Endothelial cell of umbilical vein (primary cell): ENCODE data around the gene TSPAN18. TPM values are rescaled to one million over a fixed set of nuclear protein-coding genes. Genes with fewer than 3 reads are reported as not detected.

Source experiments
- BruUV-seq: library from RNA; stranded (reverse); fragments of 400-500 nt; replicated peaks from 2 replicates; lab custom pipeline; 2021; lab: Mats Ljungman, UMichigan
- CTCF ChIA-PET: fragments of 300-600, 350-600 bp; sonication (Branson Sonifier 250); formaldehyde crosslinking; loops from one replicate; lab custom pipeline; 2021; ENCODE audit warnings: antibody characterized with exemption, inconsistent platforms; lab: Charles Lee
- POLR2A ChIA-PET: fragments of 300-600, 350-600 bp; sonication (Branson Sonifier 250); formaldehyde crosslinking; loops from one replicate; lab custom pipeline; 2021; ENCODE audit warnings: antibody characterized with exemption, inconsistent platforms; lab: Charles Lee
- DNase-seq: peaks from one replicate; pipeline ENCODE4 v3.0.0-alpha.2; 2011; ENCODE audit warnings: low read depth, low spot score
- FAIRE-seq: peaks from 2 replicates; lab custom pipeline; 2011; peaks lifted over from hg19 to GRCh38; lab: Jason Lieb, UNC
- H2AFZ ChIP-seq: 2 replicates; pipeline ENCODE4 v1.6.0; 2012; ENCODE audit warnings: low read depth, low read length, control low read depth, inconsistent platforms
- H3K27ac ChIP-seq: 2 replicates; pipeline ENCODE4 v1.5.1; 2011; ENCODE audit warnings: low read depth, mild to moderate bottlenecking, control low read depth, low read length, moderate library complexity; ENCODE audit not compliant: insufficient read depth
- H3K27me3 ChIP-seq, 2 experiments: 2 replicates each; pipeline versions ENCODE4 v1.6.0 to v1.6.1; 2011; ENCODE audit warnings: low read length in 2 of 2, mixed read lengths in 1 of 2; ENCODE audit not compliant: control insufficient read depth in 2 of 2, insufficient read depth in 2 of 2
- H3K36me3 ChIP-seq, 2 experiments: 2 replicates in 1 of 2; 3 replicates in 1 of 2; pipeline ENCODE4 v1.5.1; 2011; ENCODE audit warnings: low read length in 2 of 2, mild to moderate bottlenecking in 1 of 2, moderate library complexity in 1 of 2; ENCODE audit not compliant: control insufficient read depth in 2 of 2, insufficient read depth in 2 of 2; ENCODE audit errors: extremely low read depth in 1 of 2
- H3K4me1 ChIP-seq: 3 replicates; pipeline ENCODE4 v1.5.1; 2011; ENCODE audit warnings: mild to moderate bottlenecking, low read length; ENCODE audit not compliant: control insufficient read depth, insufficient read depth; ENCODE audit errors: extremely low read depth
- H3K4me2 ChIP-seq: 2 replicates; pipeline ENCODE4 v1.6.1; 2011; ENCODE audit warnings: low read length, control low read depth, mixed read lengths; ENCODE audit not compliant: insufficient read depth
- H3K4me3 ChIP-seq, 3 experiments: fragments of 200-600 bp in 1 of 3; sonication (generic), shearing (Covaris generic) in 1 of 3; replicated peaks in 1 of 3; 2 replicates each; pipeline ENCODE4 v1.5.1; 2011 to 2016; ENCODE audit warnings: control low read depth in 3 of 3, low read length in 3 of 3, mild to moderate bottlenecking in 2 of 3, inconsistent platforms in 1 of 3, low read depth in 1 of 3, moderate library complexity in 1 of 3; ENCODE audit not compliant: insufficient read depth in 1 of 3
- H3K79me2 ChIP-seq: 2 replicates; pipeline ENCODE4 v1.6.0; 2012; ENCODE audit warnings: low read length, inconsistent platforms; ENCODE audit not compliant: control insufficient read depth, insufficient read depth
- H3K9ac ChIP-seq: replicated peaks from 2 replicates; pipeline ENCODE3; 2011; ENCODE audit warnings: low read length, control low read depth; ENCODE audit not compliant: insufficient read depth; ENCODE audit errors: extremely low read depth
- H3K9me1 ChIP-seq: replicated peaks from 3 replicates; pipeline ENCODE4 v1.6.0; 2011; ENCODE audit warnings: mild to moderate bottlenecking, low read length; ENCODE audit not compliant: control insufficient read depth, insufficient read depth; ENCODE audit errors: extremely low read depth
- H3K9me3 ChIP-seq: replicated peaks from 2 replicates; pipeline ENCODE4 v1.5.1; 2012; ENCODE audit warnings: low read length, inconsistent platforms; ENCODE audit not compliant: control insufficient read depth, insufficient read depth
- H4K20me1 ChIP-seq: replicated peaks from 2 replicates; pipeline ENCODE3; 2011; ENCODE audit warnings: mild to moderate bottlenecking, low read length; ENCODE audit not compliant: control insufficient read depth, insufficient read depth; ENCODE audit errors: extremely low read depth
- CTCF ChIP-seq, 2 donors: IDR thresholded peaks; 1 replicate in 1 of 2; 2 replicates in 1 of 2; pipeline ENCODE4 v1.5.1; 2011; ENCODE audit warnings: low read length in 2 of 2, mild to moderate bottlenecking in 2 of 2, moderate library complexity in 2 of 2, control low read depth in 1 of 2, inconsistent platforms in 1 of 2, low read depth in 1 of 2; ENCODE audit not compliant: insufficient read depth in 1 of 2; ENCODE audit errors: extremely low read depth in 1 of 2
- EZH2 ChIP-seq: IDR thresholded peaks from 2 replicates; pipeline ENCODE4 v1.6.1; 2012; ENCODE audit warnings: borderline replicate concordance, low read depth, mild to moderate bottlenecking, moderate library complexity, low read length, inconsistent platforms; ENCODE audit not compliant: severe bottlenecking
- FOS ChIP-seq: IDR thresholded peaks from 2 replicates; pipeline ENCODE4 v1.6.1; 2011; ENCODE audit warnings: mild to moderate bottlenecking, low read length, moderate library complexity, borderline replicate concordance; ENCODE audit not compliant: insufficient read depth
- GATA2 ChIP-seq: IDR thresholded peaks from 2 replicates; pipeline ENCODE4 v1.7.0; 2011; ENCODE audit warnings: low read depth, mild to moderate bottlenecking, moderate library complexity, mixed read lengths, low read length; ENCODE audit not compliant: insufficient read length, insufficient read depth
- JUN ChIP-seq: IDR thresholded peaks from 2 replicates; pipeline ENCODE4 v1.6.1; 2011; ENCODE audit warnings: borderline replicate concordance, low read depth; ENCODE audit not compliant: insufficient read length, insufficient read depth
- MAX ChIP-seq: IDR thresholded peaks from 2 replicates; pipeline ENCODE4 v1.6.1; 2011; ENCODE audit not compliant: insufficient read depth, insufficient read length
- MYC ChIP-seq: IDR thresholded peaks from one replicate; pipeline ENCODE4 v1.6.1; 2011; ENCODE audit warnings: mild to moderate bottlenecking, low read depth, low read length
- POLR2A ChIP-seq: IDR thresholded peaks from 2 replicates; pipeline ENCODE4 v1.6.1; 2012; ENCODE audit warnings: low read depth, mild to moderate bottlenecking, control low read depth, low read length
- POLR2AphosphoS5 ChIP-seq: IDR thresholded peaks from 2 replicates; pipeline ENCODE4 v1.6.1; 2012; ENCODE audit warnings: low read depth, mild to moderate bottlenecking, control low read depth, low read length, moderate library complexity; ENCODE audit not compliant: insufficient read depth
- dilution Hi-C: fragments of 300-500 bp; cut with MboI; formaldehyde crosslinking; loops from one replicate; pipeline ENCODE4 v1.15.0; 2019; ENCODE audit warnings: low sequenced_read_pairs; ENCODE audit not compliant: extremely low pct_ligation_motif_present
- intact Hi-C: fragments of 100-400 bp; cut with micrococcal nuclease; formaldehyde crosslinking; loops from one replicate; pipeline ENCODE4 v1.10.0; 2022
- polyA plus RNA-seq, 4 experiments: library from polyadenylated mRNA; depleted of rRNA in 3 of 4; stranded (reverse) in 3 of 4; unstranded in 1 of 4; fragments of >200 nt; gene quantifications; 2 replicates each; pipeline versions ENCODE4 v1.2.1 to v1.2.3, GENCODE V29; 2011 to 2012; ENCODE audit warnings: missing spikeins in 1 of 4
- total RNA-seq: library from RNA; stranded (reverse); gene quantifications from 2 replicates; pipeline ENCODE4 v1.2.3, GENCODE V29; 2021

TSPAN18 gene
- total and polyA plus RNA-seq, 2 donors (not counting 3 experiments of a cell fraction or from before 2014, with no cell fraction given) = 32.2 to 118 TPM

- dilution Hi-C loops = no loop called here
- POLR2A ChIA-PET = no interaction called here
- FAIRE-seq = no peak
Observed at GRCh38 chr11:44707094-44707493, 19.7 kb upstream of the TSPAN18 start.

GRCh38 chr11:44708009-44708408, 18.8 kb upstream of the TSPAN18 start:
- POLR2A ChIA-PET = no interaction called here
- no peaks in the 10 kb centered on the region for H4K20me1 ChIP-seq
- H2AFZ ChIP-seq = no peak overlapping the region
- DNase-seq (no peak), FAIRE-seq (no peak)
- TF ChIP-seq POLR2A (no peak), EZH2 (no peak), CTCF (IDR thresholded peaks at IDR 0.05; ENCODE audit: extremely low read depth in 1 of 2, insufficient read depth in 1 of 2, low read depth in 1 of 2, low read length in 2 of 2) (no peak), MYC (no peak), FOS (no peak), POLR2AphosphoS5 (no peak), MAX (no peak), GATA2 (no peak)
- H3K27me3 ChIP-seq = no peaks in the 10 kb centered on the region
- no TSS peak for BruUV-seq
- H3K9me1 ChIP-seq = no peaks in the 10 kb centered on the region
- peaks cover 25% of the 10 kb centered on the region for H3K4me1 ChIP-seq
- intact Hi-C loops = no loop called here
- no peaks in the 10 kb centered on the region for H3K36me3 ChIP-seq
- dilution Hi-C loops = no loop called here
- no peak overlapping the region for H3K4me2 ChIP-seq
- no peak overlapping the region for H3K27ac ChIP-seq
- H3K79me2 ChIP-seq = no peaks in the 10 kb centered on the region
- H3K9ac ChIP-seq = no peak overlapping the region
- CTCF ChIA-PET = interaction anchor here (1.4 kb wide), 1 partner anchor 69 kb away, joined by 4 read pairs; no protein-coding TSS in a partner anchor
- no peak overlapping the region for H3K4me3 ChIP-seq
- H3K9me3 ChIP-seq = no peaks in the 10 kb centered on the region

More at GRCh38 chr11:44707094-44707493, 19.7 kb upstream of the TSPAN18 start:
- intact Hi-C loops = no loop called here
- H3K27ac ChIP-seq = no peak overlapping the region
- no peaks in the 10 kb centered on the region for H4K20me1 ChIP-seq
- H3K79me2 ChIP-seq = no peaks in the 10 kb centered on the region
- H3K9ac ChIP-seq = no peak overlapping the region
- H3K4me2 ChIP-seq = no peak overlapping the region
- no peak overlapping the region for H3K4me3 ChIP-seq
- H2AFZ ChIP-seq = no peak overlapping the region
- TF ChIP-seq MYC (no peak), JUN (no peak), GATA2 (no peak), FOS (no peak), POLR2A (no peak), MAX (no peak)
- no peaks in the 10 kb centered on the region for H3K27me3 ChIP-seq
- H3K9me3 ChIP-seq = no peaks in the 10 kb centered on the region
- peaks cover 25% of the 10 kb centered on the region for H3K4me1 ChIP-seq
- H3K9me1 ChIP-seq = no peaks in the 10 kb centered on the region
- no TSS peak for BruUV-seq
- no peaks in the 10 kb centered on the region for H3K36me3 ChIP-seq
- CTCF ChIA-PET = no interaction called here
- no peak for DNase-seq
